HG02759 (cell line): Measurements from ENCODE around the gene USP3.
"Not testable (repeated sequence)": the region's sequence is repeated elsewhere in the genome, so short reads cannot be mapped to it uniquely, and the experiment has no call there.

Experiments used
- ATAC-seq: cut with Tn5 transposase; IDR thresholded peaks from one replicate; pipeline ENCODE4 v1.9.1; 2021; ENCODE audit warnings: mild to moderate bottlenecking, moderate library complexity; ENCODE audit not compliant: unreplicated experiment

The USP3 gene

DNA sequence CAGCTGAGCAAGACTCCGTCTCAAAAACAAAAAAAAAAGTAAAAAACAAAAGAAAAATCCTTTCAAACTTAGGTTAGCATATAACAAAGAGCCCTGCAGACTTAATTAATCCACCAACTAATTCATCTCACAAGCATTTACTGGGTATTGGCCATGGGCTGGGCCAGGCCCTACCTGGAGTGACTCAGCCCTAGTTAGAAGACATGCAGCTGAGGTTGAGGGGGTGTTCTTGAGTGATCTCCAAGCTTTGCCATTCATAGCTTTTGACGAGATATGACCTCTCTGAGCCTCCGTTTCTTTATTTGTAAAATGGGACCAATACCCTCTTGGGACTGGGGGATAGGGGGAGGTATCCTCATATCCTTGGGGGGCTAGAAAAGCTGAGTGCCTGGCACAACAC lies 100.6 kb downstream of the USP3 start:
- ATAC-seq = no peak

DNA sequence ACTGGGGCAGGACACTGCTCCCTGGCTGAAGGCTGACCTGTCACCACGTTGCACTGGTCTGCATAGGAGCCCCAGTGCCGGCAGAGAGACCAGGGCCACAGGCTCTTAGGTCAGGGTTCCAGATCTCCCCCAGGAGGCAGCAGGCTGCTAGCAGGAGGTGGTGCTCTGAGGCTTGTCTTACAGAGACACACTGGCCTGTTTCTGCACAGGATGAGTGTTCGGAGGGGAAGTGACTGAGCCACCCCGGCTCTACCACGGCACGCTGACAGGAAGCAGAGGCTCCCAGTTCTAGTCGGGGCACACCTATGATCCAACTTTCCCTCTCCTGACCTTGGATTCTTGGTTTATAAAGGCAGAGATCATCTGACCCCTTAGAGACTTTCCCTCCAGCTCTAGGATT lies 101.4 kb downstream of the USP3 start:
- ATAC-seq = no peak

DNA sequence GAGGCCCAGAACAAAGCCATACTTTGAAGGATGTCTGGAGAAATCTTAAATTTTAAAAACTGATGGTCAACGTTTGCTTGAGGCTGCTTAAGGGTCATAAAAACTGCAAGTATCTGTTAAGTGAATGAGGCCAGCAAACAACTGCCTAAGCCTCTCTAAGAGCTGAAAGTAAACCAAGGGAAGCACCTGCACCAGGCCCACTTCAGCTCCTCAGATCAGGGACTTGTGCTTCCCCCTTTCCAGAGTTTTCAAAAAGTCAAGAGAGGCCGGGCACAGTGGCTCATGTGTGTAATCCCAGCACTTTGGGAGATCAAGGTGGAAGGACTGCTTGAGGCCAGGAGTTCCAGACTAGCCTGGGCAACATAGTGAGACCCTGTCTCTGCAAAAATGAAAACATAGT lies 101.9 kb downstream of the USP3 start:
- no peak for ATAC-seq

DNA sequence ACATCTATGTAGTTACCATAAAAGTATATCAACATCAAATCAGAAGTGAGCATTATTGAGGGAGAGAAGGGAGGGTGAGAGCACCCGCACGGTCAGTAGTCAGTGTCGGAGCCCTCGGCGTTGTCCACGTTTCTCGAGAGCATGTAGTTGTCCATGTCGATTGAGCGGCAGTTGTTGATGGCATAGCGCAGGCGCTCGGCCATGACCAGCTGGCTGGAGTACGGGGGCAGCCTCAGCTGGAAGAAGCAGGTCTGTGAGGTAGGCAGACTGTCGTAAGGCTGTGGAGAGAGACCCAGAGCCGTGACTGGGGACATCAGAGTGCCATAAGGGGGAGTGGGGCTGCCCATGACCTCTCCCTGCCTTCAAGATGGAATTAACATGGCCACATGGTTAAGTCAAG lies 104.6 kb downstream of the USP3 start:
- ATAC-seq = no peak

DNA sequence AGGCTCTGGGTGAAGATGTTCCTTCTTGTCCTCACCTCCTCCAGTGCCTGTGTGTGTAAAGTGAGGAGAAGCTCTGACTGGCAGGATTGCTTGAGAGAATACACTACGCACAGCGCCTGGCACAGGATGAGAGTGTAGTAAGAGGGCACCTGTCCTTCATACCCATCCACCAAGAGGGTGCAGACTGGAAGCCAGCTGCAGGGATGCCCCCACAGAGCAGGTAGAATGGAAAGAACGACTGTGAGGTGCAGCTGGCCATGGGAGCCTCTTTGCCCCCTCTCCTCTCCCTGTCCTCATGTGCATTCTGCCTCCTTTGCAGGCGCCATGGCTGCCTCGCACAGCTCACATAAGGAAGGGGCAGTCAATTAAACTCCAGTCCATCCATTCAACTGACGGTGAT lies 105.1 kb downstream of the USP3 start:
- no peak for ATAC-seq

DNA sequence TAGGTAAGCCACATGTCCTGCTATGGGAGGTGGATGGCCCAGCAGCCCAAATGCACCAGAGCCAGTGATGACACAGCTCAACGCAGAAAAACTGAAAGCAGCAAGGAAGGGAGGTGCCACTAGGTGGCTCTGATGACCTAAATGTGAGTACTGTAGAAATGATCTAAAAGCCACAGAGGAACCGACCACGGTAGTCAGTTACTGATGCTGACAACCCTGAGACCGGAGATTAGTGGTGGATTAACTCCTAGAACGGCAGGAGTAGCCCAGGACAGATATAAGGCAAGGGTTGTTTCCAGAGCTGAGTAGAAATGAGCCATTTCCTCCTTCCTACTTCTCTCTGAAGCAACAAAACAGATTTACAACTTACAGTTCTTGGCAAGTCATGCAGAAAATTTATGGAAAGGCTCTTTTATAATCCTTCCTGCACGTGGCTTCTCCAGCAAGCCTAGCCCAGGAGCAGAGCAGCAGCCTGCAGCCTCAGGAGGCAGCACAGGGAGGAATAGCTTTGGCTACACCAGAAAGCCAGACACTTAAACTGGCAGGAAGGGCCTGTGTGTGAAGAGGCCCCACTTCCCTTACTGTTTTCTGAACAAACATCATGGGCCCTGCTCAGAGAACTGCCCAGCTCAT lies 105.9 kb downstream of the USP3 start:
- ATAC-seq = peak; percentile 75

DNA sequence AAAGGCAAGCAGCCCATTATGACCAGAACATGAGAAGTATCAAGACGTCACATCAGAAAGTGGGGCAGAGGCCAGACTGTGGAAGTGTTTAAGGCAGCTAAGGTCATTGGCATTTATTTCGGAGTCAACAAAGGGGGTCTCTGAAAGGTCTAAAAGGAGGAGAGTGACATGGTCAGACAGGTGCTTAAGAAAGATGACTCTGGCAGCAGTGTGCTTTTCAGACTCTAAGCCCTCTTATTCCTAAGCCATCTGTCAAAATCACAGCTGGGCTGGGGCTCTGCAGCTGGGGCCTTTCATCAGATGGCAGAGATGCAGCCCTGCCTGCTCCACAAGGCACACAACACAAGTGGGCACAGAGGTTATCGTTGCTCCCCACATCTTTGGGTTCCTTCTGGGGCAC lies 106.8 kb downstream of the USP3 start:
- no peak for ATAC-seq

DNA sequence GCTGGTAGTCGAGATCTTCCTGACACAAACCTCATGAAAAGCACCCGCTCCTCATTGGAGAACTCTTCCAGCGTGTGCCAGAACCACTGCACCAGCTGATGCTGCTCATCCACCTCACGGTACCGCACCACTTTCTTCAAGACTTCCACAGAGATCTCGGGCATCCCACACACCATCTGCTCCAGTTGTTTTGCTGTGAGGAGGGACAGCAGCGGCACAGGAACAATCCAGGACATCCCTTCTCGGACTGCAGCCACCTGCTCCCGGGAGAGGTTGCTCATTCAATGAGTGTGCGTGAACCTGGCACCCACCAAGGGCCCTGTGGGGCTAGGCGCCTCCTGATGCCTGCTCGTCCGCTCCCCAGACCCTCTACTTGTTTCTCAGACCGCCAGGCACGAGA lies 107.9 kb downstream of the USP3 start:
- ATAC-seq = no peak

DNA sequence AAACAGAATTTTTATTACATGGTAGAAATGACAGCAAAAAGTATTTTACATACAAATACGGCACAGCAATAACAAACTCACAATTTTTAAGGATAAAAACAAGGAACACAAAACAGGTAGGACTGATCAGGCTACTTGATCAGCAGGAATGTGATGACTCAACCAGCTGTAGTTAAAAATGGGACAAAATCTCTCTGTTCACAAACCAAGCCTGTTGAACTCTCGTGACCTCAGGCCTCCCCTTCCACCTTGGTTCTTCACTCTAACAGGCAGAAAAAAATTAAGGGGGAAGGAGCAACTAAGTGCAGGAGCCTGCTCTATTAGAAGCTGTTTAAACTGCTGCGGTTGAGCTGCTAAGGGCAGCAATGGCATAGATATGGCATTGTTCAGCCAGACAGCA lies 111.5 kb downstream of the USP3 start:
- ATAC-seq = no peak

DNA sequence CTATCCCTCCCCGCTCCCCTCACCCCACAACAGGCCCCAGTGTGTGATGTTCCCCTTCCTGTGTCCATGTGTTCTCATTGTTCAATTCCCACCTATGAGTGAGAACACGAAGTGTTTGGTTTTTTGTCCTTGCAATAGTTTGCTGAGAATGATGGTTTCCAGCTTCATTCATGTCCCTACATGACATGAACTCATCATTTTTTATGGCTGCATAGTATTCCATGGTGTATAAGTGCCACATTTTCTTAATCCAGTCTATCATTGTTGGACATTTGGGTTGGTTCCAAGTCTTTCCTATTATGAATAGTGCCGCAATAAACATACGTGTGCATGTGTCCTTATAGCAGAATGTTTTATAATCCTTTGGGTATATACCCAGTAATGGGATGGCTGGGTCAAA lies 112.8 kb downstream of the USP3 start:
- ATAC-seq = not testable (repeated sequence)

DNA sequence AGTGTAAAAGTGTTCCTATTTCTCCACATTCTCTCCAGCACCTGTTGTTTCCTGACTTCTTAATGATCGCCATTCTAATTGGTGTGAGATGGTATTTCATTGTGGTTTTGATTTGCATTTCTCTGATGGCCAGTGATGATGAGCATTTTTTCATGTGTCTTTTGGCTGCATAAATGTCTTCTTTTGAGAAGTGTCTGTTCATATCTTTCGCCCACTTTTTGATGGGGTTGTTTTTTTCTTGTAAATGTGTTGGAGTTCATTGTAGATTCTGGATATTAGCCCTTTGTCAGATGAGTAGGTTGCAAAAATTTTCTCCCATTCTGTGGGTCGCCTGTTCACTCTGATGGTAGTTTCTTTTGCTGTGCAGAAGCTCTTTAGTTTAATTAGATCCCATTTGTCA lies 113.2 kb downstream of the USP3 start:
- ATAC-seq = not testable (repeated sequence)

DNA sequence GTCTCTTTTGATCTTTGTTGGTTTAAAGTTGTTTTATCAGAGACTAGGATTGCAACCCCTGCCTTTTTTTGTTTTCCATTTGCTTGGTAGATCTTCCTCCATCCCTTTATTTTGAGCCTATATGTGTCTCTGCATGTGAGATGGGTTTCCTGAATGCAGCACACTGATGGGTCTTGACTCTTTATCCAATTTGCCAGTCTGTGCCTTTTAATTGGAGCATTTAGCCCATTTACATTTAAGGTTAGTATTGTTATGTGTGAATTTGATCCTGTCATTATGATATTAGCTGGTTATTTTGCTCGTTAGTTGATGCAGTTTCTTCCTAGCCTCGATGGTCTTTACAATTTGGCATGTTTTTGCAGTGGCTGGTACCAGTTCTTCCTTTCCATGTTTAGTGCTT lies 116.4 kb downstream of the USP3 start:
- not testable (repeated sequence) for ATAC-seq

DNA sequence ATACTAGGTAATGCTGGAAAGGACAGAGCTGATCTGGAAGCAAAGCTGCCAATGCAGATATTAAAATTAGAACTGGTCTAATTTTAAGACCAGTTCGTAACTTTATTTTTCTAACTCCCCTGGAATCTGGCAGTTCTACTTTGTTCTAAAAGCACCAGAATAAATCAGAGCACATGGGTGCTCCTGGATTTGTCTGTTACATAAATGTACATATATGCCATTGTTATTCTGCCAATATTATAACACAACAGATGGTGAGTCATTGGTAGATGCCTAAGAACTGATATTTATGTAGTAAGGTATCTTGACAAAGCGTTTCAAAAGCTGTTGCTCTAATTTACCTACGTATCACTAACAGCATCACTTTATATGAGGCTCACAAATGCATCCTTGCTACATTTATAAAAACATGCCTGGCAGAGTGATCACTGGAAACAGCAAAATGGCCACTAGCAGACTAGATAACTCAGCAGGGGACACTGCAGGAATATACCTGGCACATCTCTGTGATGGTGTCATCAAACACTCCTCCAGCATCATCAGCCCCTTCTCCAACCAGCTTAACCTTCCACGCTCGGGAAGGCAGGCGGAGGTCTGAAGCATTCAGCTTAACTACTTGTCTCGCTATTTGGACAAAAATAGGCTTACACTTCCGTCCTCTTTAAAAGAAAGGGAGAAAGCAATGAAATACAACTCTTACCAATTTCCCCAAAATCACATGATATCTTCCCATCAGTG lies 119.0 kb downstream of the USP3 start:
- ATAC-seq = no peak

DNA sequence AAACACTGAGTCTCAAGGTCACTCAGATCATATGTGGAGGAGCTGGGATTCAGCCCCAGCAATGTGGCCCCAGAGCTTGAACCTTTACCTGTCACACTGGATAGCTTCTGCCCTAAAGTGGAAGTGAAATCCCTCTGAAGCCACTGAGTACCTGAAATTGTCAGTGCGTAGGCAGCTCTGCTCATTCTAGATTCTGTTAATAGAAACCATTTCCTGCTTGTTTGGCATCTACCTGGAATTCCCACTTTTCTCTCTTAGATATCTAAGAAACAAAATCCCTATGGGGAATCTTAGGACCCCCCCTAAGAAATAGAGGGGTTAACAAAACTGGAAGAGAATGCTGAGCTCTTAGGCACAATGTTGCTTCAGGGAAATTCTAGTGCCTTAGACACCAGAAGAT lies 122.6 kb downstream of the USP3 start:
- ATAC-seq = peak; percentile 65

DNA sequence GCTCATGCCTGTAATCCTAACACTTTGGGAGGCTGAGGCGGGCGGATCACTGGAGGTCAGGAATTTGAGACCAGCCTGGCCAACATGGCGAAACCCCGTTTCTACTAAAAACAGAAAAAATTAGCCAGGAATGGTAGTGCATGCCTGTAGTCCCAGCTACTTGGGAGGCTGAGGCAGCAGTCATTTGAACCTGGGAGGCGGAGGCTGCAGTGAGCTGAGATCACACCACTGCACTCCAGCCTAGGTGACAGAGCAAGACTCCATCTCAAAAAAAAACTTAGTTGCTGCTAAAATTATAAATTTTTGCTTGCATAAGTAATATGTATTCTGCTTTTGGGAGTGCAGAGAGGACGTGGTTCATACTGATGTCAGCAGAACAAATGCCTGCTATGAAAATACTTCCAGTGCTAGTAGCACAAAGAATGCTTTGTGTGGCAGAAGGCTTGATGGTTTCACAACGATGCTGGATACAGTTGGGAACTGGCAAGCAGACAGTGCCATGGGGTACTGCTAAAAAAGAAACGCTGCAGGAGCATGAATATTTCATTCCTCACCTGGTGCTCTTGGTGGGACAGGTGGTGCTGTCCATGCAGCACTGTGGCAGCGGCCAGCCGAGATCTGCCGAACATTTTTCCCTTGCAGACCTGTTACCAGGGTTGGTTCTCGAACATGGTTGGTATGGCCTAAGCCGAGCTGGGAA lies 123.9 kb downstream of the USP3 start:
- ATAC-seq = no peak

DNA sequence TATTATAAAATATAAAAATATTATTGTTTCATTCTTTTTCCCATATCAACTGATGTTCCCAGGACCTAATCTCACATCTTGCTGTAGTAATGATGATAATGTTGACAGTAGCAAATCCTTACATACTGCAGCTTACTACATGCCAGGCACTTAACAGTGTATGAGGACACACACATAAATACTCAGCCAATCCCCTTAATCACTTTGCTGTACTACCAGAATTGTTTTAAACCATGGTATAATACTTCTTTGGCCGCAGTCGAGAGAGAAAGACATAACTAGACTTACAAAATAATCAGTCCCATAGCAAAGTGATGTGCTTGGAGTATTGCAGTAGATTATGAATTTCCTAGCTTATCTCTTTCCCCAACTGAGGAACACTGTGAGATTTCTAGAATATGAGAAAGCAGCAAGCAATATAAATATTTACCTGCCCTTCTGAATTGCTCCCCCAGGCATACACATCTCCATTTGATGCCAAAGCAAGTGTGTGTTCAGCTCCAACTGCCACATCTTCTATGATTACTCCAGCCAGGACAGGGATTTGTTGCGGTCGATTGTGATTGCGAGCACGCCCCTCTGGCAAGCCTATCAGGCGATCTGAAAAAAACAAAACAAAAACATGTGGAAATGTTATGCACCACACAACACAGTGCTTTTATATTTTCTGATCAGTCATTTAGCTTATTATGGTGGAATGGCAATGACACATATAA lies 125.8 kb downstream of the USP3 start:
- ATAC-seq = no peak

DNA sequence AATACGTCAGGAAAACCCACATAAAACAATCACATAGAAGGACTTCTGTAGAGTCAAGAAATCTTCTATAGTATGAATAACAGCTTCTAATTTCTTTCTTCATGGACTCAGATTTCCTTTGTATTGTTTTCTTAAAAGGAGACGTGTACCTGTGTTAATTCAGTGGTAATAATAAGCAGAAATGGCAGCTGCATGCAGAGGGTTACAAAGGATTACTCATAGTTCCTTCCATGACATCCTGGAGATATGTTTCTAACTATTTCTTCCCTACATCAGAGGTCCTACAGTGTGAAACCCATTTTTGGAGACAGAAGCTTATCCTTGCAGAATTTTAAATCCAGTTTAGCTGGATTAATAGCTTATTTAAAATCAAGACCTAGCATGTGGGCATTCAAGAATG lies 128.9 kb downstream of the USP3 start:
- no peak for ATAC-seq

DNA sequence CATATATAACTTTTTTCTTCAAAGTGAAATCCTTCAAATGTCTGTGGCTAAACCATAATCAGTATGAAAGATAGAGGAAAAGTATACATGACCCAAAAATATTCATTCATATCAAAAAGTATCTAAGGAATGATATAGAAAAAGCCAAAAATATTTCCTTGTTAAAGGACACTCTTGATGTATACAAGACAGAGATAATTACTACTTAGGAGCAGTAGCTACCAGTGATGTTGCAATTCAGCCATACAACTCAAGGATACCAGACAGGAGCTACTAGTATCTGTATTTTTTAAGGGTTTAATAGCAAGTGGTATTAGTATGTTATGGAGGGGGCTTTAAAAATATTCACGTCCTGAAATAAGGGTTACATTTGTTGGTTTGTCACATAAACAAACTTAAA lies 129.8 kb downstream of the USP3 start:
- no peak for ATAC-seq

DNA sequence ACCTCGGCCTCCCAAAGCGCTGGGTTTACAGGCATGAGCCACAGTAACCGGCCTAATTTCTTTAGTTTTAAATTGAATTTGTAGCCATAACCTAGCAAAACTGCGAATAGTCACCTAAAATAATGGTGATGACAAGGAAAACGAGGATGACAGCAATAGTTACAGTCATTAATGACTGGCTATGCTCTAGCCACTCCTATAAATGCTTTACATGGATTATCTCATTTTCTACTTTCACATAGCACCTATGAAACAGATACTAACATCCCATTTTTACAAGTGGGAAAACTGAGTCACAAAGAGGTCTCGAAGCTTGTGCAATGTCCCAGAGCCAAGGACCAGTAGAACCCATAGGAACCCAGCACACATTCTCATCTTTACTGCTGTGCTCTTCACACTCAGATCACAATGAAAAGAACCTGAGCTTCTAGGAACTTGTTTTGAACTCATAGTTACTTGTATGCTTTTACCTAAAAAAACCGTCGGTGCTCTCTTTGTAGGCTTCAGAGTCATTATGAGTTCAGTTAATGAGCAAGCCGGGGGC lies 132.2 kb downstream of the USP3 start:
- ATAC-seq = no peak

DNA sequence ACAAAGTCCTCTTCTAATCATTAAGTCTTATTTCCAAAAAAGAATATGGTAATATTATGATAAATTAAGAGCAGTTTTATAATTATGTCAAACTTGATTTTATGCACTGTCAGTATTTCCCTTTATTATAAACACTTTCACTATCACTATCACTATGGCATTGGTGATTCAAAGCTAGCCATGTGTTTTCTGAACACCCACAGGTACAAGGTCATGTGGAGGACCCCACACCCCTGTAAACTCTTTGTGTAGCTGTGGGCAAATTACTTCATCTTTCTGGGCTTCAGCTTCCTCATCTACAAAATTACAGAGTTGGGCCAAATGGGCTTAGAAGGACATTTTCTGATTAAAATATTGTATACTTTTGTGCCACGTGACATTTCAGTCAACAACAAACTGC lies 134.4 kb downstream of the USP3 start:
- no peak for ATAC-seq

DNA sequence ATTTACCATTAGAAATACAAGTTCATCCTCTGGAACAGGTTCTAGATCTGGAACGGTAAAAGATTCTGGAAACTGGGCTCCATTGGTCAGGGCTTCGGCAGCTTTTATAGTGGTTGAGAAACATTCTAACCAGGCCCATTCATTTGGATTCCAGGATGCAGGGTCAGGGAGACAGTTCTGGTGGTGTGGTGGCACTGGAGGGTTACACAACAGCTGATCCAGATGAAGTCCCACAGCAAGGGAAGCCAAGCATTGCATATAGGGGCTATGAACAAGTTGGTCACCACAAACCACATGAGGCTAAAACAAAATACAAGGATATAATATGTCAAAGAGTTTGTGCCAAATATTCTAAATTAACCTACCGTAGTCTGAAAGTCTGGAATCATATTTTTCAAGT lies 135.8 kb downstream of the USP3 start:
- ATAC-seq = no peak
